Esophagus mucosa (tissue), 1 donor: ENCODE measurements around the gene CYP39A1. TPM values are rescaled to one million over a fixed set of nuclear protein-coding genes. Genes with fewer than 3 reads are reported as not detected.

Source experiments
- ATAC-seq: fragments of 200-7000 bp; cut with Tn5 transposase; one replicate; pipeline ENCODE4 v1.9.1; 2020
- total RNA-seq: library from RNA; stranded (reverse); gene quantifications from one replicate; pipeline ENCODE4 v1.2.4, GENCODE V29; 2023
- donor health status: DM: yes; HTN: yes; CAD: no.

Gene CYP39A1
- total RNA-seq, 1 donor from 2014 or later: 3.4 TPM

DNA sequence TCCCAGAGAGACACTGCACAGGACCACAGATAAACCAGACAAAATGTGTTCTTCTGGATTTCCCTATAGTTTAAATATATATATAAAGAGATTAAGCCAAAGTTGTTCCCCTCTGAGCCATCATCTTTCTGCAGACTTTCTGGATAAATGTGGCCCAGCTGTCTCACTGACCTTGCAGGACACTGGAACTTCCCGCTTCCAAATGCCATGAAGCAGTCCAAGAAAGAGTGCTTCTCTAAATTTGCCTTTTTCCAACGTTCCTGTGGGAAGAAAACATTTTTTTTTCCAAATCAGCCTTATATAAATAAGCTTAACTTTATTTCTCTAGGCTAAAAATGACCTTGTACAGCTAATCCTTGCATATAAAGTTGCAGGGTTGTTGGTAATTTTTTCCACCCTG, 65.7 kb downstream of the CYP39A1 start:
- ATAC-seq: no peak

DNA sequence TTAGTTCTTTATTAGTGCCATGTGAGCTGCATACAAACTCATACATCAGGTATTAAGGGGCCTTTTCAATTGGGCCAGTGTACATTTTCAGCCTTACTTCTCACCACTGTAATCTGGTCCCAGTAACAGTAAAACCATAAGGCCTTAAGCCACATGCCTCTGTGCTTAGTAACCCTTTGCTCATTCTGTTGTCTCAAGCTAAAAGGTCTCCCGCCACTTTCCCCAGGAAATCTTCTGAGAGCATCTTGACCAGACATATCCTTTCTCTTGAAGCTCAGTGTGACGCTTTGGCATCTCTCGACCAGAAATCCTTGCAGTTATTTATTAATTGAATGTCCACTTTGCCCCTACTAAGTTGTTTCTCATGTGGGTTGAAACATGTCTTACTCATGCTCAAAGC, 68.0 kb downstream of the CYP39A1 start:
- no peak for ATAC-seq

GRCh38 chr6:46583721-46584120, 68.9 kb downstream of the CYP39A1 start:
- ATAC-seq: no peak

DNA sequence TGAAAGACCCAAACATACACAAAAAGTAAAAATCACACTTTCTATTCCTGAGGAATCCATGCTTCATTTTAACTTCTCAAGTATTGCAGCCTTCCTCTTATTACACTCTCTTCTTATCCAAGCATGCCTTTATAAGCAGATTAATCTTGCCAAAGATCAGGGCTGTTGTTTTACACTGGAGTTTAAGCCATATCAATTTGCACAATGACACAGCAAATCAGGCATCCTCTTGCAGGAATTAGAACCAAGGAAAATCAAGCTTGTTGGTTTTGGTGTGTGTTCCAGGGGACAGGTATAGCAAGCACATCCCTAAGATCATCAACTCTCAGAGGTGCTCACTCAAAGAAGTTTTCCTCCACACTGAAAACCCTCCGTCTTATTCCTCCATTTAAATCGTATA, 69.5 kb downstream of the CYP39A1 start:
- ATAC-seq: no peak

DNA sequence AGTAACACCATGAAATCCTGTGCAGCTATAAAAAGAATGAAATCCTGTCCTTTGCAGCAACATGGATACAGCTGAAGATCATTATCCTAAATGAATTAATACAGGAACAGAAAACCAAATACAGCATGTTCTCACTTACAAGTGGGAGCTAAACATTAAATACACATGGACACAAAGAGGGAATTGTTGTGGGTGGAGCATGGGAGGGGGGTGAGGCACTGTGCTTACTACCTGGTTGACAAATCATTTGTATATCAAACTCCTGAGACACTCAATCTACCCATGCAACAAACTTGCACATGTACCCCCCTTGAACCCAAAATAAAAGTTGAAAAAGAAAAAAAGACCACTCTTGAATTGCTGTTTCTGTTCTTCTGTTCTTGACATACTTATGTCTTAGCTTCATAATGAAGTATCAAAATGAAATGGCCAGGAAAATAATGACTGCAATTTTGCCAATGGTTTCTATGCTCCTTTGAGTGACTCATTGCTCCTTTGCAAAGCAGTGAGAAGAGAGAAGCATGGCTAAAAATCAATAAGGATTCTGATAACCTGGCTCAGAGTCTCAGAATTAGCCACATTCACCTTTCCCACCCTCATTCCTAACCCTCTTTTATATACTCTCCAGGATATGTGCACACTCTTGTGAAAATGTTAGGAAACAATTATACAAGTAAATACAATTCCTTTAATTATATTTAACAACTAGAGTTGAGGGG, 71.0 kb downstream of the CYP39A1 start:
- ATAC-seq: no peak

DNA sequence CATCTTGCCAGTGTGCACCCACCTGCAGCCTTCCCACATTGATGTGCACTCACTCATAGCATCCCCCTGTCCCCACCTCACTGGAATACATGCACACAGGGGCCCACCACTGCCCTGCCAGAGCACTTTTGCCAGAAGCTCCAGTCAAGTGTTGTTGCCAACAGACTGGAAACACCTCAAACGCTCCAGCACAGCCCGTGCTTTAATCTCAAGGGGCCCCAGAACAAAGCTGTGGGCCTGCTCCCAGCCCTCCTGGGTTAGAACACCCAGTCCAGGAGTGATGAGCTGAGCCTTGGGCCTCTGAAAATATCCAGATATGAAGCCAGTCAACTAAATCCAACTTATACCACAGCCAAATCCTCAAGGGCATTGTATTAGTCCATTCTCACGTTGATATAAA, 77.1 kb downstream of the CYP39A1 start:
- no peak for ATAC-seq

DNA sequence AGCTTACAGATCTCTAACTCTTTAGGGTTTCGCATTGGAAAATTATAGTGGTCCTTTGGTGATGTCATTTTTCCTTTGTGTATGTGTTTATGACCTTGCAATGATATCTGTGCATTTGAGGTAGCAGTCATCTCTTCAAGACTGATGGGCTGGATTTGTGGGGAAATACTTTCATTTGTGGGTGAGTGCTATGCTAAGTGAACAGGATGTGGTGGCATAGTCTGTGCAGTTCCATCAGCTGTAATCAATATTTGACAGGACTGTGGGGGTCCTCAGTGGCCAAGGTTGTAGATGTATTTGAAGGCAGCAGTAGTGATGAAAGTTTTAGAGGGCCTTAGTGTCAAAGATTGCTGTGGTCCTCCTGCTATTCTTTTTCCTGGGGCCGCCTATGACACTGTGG, 79.5 kb downstream of the CYP39A1 start:
- no peak for ATAC-seq

DNA sequence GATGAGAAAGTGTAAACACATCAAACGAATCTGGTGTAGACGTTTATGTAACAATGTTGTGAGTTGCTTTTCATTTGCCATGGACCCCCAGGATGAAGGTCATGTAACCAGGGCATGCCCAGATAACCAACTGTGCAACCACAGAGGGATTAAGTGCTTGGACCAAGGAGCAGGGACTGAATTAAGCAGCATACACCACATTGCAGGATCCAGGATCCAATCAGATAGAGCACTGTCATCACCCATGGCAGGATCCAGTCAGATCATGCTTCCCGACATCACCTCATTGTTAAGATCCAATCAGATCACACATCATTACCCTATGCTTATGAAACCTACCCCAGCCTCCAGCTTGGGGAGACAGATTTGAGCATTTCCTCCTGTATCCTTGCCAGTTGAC, 87.1 kb downstream of the CYP39A1 start:
- no peak for ATAC-seq

DNA sequence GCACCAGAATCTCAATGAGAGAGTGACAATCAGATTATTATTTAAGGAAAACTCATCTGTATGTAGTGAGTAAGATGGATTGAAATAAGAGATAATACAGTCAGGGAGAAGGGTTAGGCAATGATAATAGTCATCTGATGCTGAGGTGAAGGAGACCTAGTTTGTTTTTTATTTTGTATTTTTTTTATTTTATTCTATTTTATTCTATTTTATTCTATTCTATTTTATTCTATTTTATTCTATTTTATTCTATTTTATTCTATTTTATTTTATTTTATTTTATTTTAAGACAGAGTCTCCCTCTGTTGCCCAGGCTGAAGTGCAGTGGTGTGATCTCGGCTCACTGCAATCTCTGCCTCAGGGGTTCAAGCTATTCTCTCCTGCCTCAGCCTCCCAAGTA, 88.7 kb downstream of the CYP39A1 start:
- ATAC-seq: no peak

- ATAC-seq: no peak
Measured at GRCh38 chr6:46556053-46556452, 96.6 kb downstream of the CYP39A1 start.

DNA sequence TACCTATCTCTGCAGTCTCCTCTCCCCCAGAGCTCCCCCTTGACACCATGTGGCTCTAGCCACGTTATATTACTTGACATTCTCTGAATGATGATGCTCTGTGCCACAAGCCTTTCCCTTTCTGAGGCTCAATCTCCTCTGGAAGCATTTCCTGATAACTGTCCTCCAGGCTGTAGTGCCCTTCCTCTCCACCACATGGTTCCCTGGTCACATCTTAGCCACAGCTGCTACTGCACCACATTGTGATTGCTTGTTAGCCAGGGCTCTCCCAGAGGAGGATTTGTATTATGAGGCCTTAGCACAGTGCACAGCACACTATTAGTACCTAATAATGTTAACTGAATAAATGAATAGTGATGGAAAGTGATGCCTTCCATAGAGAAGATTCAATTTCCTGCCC, 97.5 kb downstream of the CYP39A1 start:
- no peak for ATAC-seq

DNA sequence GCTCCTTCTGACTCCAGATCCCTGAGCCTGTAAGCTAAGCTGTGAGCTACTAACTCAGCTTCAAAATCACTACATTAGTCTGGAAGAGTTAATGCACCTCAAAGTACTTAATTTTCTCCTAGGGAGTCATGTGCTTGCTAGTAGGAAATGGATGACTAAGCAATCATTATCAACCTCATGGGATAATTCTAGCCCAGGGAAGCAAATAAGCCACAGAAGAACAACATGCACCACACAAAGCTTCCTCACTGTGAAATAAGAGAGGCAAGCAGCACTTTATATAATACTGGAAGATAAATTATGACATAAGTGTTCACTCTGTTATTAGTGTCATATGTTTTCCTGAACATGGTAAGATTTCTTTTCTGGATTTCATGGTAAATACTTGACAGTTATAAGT, 103.5 kb downstream of the CYP39A1 start:
- ATAC-seq: no peak

DNA sequence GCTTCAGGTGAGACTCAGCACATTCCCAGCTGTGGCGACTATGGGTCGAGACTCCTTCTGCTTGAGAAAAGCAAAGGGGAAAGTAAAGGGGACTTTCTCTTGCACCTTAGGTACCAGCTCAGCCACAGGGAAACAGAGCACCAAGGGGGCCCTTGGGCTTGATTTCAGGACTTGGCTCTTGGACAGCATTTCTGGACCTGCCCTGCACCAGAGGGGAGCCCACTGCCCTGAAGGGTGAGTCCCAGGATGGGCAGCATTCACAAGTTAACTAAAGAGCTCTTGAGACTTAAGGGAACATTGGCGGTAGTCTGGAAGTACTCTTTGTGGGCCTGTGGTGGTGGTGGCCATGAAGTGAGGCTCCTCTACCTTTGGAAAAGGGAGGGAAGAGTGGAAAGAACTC, 111.1 kb downstream of the CYP39A1 start:
- ATAC-seq: no peak

DNA sequence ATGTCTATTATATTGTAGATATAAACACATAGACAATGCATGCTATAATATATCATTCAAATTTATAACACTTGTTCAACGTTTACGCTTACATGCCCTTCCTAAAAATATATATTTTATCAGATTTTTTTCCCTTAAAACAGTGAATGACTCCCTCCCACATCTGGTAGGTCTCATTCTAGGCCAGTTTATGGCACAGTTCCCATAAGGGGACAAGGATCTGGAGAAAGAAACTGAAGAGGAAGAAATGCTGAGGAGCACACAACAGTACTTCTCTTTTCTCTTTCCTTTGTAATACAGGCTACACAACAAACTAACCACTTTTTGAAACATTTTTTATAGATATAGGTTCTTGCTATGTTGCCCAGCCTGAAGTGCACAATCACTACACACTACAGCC, 112.8 kb downstream of the CYP39A1 start:
- ATAC-seq: no peak

- ATAC-seq: no peak
Measured at GRCh38 chr6:46538800-46539480, 113.7 kb downstream of the CYP39A1 start.

GRCh38 chr6:46530896-46531295, 121.7 kb downstream of the CYP39A1 start:
- ATAC-seq: no peak

- ATAC-seq: no peak
Measured at GRCh38 chr6:46528961-46529750, 123.5 kb downstream of the CYP39A1 start.

DNA sequence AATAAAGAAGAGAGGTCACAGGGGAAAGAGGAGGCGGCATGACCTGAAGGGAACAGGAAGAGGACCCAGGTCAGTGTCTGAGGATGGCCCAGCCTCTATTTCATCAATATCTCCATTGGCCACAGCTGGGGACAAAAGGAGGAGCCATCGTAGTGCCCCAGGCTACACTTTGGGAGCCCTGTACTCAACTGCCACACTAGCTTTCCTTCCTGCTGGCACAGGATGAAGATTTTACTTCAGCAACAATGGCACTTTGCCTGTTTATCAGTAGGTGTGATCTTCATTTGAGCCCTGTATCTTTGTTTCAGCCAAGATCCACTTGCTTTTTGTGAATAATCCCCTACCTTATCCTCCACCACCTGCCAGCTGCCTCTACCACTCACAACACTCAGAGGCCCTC, 126.0 kb downstream of the CYP39A1 start:
- ATAC-seq: no peak

DNA sequence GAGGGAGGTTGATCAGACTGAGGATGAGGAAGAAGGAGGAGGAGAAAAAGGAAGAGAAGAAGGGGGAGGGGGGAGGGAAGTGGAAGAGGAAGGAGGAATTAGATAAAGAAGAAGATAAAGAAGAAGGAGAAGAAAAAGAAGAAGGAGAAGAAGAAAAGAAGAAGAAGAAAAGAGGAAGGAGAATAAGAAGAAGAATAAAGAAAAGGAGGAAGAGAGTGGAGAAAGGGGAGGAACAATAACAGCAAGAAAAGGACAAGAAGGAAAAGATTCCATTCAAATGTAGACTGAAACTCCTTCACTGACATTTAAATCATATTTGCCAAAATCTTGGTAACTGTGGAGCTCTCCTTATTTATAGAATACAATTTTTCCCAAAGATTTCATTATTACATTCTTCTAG, 127.0 kb downstream of the CYP39A1 start:
- ATAC-seq: no peak

- ATAC-seq: no peak
Measured at GRCh38 chr6:46521464-46521971, 131.1 kb downstream of the CYP39A1 start.

DNA sequence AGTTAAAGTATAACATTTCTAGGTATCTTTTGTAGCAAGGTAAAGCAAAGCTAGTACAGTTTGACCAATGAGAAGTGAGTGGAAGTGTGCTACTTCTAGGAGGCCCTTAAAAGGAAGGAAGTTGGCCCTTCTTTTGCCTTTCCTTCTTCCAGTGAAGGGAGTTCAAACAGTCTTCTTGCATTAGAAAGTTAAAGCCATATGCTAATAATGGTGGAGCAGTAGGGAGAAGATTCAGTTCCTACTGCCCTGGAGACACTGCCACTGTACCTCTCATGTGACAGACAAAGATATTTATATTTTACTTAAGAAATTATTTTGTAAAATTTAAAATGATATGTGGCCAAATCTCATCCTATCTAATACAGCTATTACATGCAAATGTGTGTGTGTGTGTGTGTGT, 135.4 kb downstream of the CYP39A1 start:
- ATAC-seq: no peak

- ATAC-seq: no peak
Measured at GRCh38 chr6:46513533-46513932, 139.1 kb downstream of the CYP39A1 start.

DNA sequence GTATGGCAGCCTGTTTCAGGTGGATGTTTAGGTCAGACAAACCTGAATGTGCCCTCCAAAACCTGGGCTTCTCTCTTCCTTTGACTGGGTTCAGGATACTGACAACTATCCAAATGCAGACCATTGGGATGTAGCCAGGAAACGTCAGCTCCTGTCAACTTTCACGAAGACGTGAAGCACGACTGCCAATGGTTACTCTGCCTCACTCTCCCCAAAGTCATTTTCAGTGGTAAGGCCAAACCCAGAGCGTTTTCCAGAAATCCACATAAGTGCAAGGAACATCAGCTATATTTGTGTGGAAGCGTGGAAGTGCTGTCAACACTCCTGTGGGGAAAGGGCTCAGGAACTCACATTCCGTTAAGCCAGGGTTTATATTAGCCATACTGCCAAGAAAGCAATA, 141.3 kb downstream of the CYP39A1 start:
- no peak for ATAC-seq

GRCh38 chr6:46510651-46511050, 142.0 kb downstream of the CYP39A1 start:
- ATAC-seq: no peak
